ENCODE data around the gene CNOT3. TPM values are rescaled to one million over a fixed set of nuclear protein-coding genes. Genes with fewer than 3 reads are reported as not detected.
"Not testable (repeated sequence)": the region's sequence is repeated elsewhere in the genome, so short reads cannot be mapped to it uniquely, and the experiment has no call there.

The CNOT3 gene
- total RNA-seq (10 to 100 TPM; 44.5 to 45.4 TPM), total RNA-seq (21.3 to 28.7 reads per million in 2 donors)

- Mint-ChIP-seq H3K36me3 (ENCODE audit: low read depth) (peaks cover 3% of the 10 kb centered on the region), H3K4me3 (peak within 1 kb of the TSS; percentile 95), H3K27ac (peak within 1 kb of the TSS; percentile 93), H3K27me3 (no peaks in the 10 kb centered on the region), H3K4me1 (peaks cover 34% of the 10 kb centered on the region)
- no peak for ATAC-seq
- no peaks in the 10 kb centered on the region for H3K9me3 ChIP-seq (ENCODE audit: control insufficient read depth, low read length, poor library complexity, severe bottlenecking)
- peak; percentile 27 to 42 (median 30) for DNase-seq
Measured at GRCh38 chr19:54137699-54138488, at the start of gene CNOT3. TSS of gene CNOT3 (plus strand) at chr19:54137762. CDS start at chr19:54142979, 5,217 bp downstream.

GRCh38 chr19:54094426-54095000 is 43.0 kb upstream of the CNOT3 start:
- no peak for ATAC-seq

DNA sequence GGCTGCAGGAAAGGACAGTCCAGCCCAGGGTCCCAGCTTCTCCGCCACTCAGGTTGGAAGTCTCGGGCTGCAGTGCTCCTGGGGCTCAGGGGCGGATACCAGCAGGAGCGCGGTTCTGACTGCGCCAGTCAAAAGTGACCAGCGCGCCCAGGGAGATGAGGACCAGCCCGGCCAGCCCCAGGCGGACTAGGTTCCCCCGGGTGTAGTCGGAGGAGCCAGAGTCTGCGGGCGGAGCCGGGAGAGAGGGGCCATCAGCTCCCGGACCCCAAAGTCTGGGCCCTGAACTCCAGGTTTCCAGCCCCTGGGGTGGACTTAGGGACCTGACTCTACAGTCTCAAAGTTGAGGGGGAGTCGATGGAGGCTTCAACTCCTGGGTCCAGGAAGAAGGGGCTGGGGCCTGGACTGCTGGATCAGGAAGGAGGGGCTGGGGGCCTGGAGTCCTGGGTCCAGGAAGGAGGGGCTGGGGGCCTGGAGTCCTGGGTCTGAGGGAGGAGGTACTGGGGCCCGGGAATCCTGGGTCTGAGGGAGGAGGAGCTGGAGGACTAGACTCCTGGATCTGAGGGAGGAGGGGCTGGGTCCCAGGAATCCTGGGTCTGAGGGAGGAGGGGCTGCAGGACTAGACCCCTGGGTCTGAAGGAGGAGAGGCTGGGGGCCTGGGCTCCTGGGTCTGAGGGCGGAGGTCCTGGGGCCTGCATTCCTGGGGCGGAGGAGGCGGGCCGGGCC is 42.3 kb upstream of the CNOT3 start:
- Mint-ChIP-seq H3K27me3 (peaks cover 24% of the 10 kb centered on the region), H3K27ac (no peak overlapping the region)

More at GRCh38 chr19:54094426-54095000, 43.0 kb upstream of the CNOT3 start:
- no peak overlapping the region for H3K4me3 Mint-ChIP-seq
- H3K27ac Mint-ChIP-seq: no peak overlapping the region
- H3K36me3 Mint-ChIP-seq (ENCODE audit: low read depth): peaks cover 5% of the 10 kb centered on the region
- no peaks in the 10 kb centered on the region for H3K9me3 ChIP-seq (ENCODE audit: control insufficient read depth, low read length, poor library complexity, severe bottlenecking)
- no peak for DNase-seq
- H3K27me3 Mint-ChIP-seq: peaks cover 24% of the 10 kb centered on the region
- H3K4me1 Mint-ChIP-seq: peaks cover 9% of the 10 kb centered on the region

GRCh38 chr19:54095859-54096616 is 41.5 kb upstream of the CNOT3 start:
- Mint-ChIP-seq H3K27me3 (peaks cover 22% of the 10 kb centered on the region), H3K4me1 (peaks cover 11% of the 10 kb centered on the region), H3K27ac (peak overlapping the region; percentile 75), H3K4me3 (peak overlapping the region; percentile 91)
- H3K9me3 ChIP-seq (ENCODE audit: control insufficient read depth, low read length, poor library complexity, severe bottlenecking); H3K36me3 Mint-ChIP-seq (ENCODE audit: low read depth): not testable (repeated sequence)
- DNase-seq (peak; percentile 19 to 35 (median 23)), ATAC-seq (peak; percentile 90)

More for the DNA sequence above, 42.3 kb upstream of the CNOT3 start:
- ATAC-seq: no peak
- Mint-ChIP-seq H3K36me3 (ENCODE audit: low read depth) (peaks cover 5% of the 10 kb centered on the region), H3K4me3 (peak overlapping the region; percentile 91), H3K4me1 (peaks cover 9% of the 10 kb centered on the region)
- no peak for DNase-seq
- H3K9me3 ChIP-seq (ENCODE audit: control insufficient read depth, low read length, poor library complexity, severe bottlenecking): no peaks in the 10 kb centered on the region

- H3K9me3 ChIP-seq (ENCODE audit: control insufficient read depth, low read length, poor library complexity, severe bottlenecking): no peaks in the 10 kb centered on the region
- H3K36me3 Mint-ChIP-seq (ENCODE audit: low read depth): peaks cover 5% of the 10 kb centered on the region
- ATAC-seq (peak; percentile 43), DNase-seq (no peak)
- H3K27me3 Mint-ChIP-seq: peaks cover 17% of the 10 kb centered on the region
- H3K4me3 Mint-ChIP-seq: peak overlapping the region; percentile 91
- H3K27ac Mint-ChIP-seq: peak overlapping the region; percentile 75
- H3K4me1 Mint-ChIP-seq: peaks cover 14% of the 10 kb centered on the region
Measured at GRCh38 chr19:54096617-54097106, 40.9 kb upstream of the CNOT3 start.

DNA sequence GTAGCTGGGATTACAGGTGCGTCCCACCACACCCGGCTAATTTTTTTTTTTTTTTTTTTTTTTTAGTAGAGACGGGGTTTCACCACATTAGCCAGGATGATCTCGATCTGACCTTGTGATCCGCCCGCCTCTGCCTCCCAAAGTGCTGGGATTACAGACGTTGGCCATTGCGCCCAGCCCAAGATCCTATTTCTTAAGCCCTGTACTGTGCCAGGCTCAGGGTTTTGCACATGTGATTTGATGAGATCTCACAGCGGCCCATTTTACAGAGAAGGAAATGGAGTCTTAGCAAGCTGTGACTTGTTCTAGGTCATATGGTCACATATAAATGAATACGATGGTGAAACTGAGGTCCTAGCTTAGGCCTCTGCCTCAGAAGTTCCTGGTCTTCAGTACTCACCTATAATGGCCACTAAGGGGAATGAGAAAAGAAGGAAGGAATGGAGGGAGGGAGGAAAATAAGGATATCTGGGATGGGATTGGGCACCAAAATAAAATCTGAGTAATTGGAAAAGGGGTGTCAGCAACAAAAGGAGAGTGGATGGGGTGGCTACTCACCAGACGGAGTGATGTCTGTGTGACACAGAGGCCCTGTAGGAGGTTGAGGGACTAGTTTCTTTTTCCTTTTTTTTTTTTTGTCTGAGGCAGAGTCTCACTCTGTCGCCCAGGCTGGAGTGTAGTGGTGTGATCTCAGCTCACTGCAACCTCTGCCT is 38.2 kb upstream of the CNOT3 start:
- peaks cover 24% of the 10 kb centered on the region for H3K4me1 Mint-ChIP-seq
- H3K27ac Mint-ChIP-seq: no peak overlapping the region
- H3K27me3 Mint-ChIP-seq: peaks cover 1% of the 10 kb centered on the region
- H3K9me3 ChIP-seq (ENCODE audit: control insufficient read depth, low read length, poor library complexity, severe bottlenecking): no peaks in the 10 kb centered on the region
- peaks cover 2% of the 10 kb centered on the region for H3K36me3 Mint-ChIP-seq (ENCODE audit: low read depth)
- H3K4me3 Mint-ChIP-seq: no peak overlapping the region
- DNase-seq (no peak), ATAC-seq (no peak)

DNA sequence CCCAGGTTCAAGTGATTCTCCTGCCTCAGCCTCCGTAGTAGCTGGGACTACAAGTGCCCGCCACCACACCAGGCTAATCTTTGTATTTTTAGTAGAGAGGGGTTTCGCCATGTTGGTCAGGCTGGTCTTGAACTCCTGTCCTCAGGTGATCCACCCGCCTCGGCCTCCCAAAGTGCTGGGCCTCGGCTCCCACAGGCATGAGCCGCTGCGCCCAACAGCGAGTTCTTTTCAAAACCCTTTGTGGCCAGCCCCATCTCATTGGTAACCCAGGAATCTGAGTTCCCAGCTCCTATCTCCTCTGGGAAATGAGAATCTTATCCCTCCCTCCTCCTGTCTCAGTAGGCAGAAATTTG is 37.7 kb upstream of the CNOT3 start:
- H3K27ac Mint-ChIP-seq; H3K4me3 Mint-ChIP-seq; DNase-seq; ATAC-seq; H3K36me3 Mint-ChIP-seq (ENCODE audit: low read depth); H3K27me3 Mint-ChIP-seq; H3K9me3 ChIP-seq (ENCODE audit: control insufficient read depth, low read length, poor library complexity, severe bottlenecking): not testable (repeated sequence)
- peaks cover 24% of the 10 kb centered on the region for H3K4me1 Mint-ChIP-seq

- no peak for DNase-seq
- H3K36me3 Mint-ChIP-seq (ENCODE audit: low read depth): peaks cover 2% of the 10 kb centered on the region
- peaks cover 26% of the 10 kb centered on the region for H3K4me1 Mint-ChIP-seq
- no peaks in the 10 kb centered on the region for H3K9me3 ChIP-seq (ENCODE audit: control insufficient read depth, low read length, poor library complexity, severe bottlenecking)
- no peak for ATAC-seq
- H3K4me3 Mint-ChIP-seq: peak within 1 kb of the TSS; percentile 72
- H3K27me3 Mint-ChIP-seq: no peaks in the 10 kb centered on the region
- peak within 1 kb of the TSS; percentile 59 for H3K27ac Mint-ChIP-seq
Measured at GRCh38 chr19:54100561-54100960, 37.0 kb upstream of the CNOT3 start, which contains the start of gene OSCAR. TSS of gene OSCAR (minus strand) at chr19:54100803. CDS start at chr19:54100792, 11 bp downstream.

DNA sequence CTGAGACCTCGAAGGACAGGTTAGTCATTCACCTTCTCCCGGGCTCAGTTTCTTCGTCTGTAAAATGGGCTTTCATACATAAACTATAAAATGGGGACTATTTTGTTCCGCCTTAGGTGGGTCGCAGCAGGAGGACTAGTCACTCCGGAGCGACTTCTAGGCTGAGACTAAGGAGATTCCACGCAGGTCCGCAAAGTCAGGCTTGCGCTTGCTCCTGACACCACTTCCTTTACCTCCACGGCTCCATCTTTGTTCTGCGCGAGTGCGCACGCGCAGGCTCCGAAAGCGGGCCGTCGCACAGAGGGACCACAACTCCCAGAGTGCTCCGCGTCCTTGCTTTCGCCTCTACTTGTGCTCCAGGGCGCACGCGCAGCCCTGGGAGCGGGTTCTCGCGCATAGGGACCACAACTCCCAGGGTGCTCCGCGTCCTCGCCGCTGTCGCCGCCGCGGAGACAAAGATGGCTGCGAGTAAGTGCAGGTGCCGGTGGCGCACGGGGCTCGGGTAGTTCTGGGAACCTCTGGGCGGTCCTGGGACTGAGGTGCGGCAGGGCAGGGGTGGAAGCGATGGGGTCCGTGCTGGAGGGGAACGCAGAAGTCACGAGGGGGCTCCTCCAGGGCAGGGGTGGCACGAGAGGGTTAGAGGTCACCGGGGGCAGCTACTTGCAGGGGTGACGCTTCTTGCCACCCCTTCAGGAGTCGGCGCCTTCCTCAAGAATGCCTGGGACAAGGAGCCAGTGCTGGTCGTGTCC is 35.0 kb upstream of the CNOT3 start, which contains the start of gene NDUFA3:
Gene NDUFA3, plus strand, starts transcription at position 435 of the 749 bp plus-strand sequence. Its CDS starts 24 bp downstream, at position 459.
- Mint-ChIP-seq H3K27me3 (no peaks in the 10 kb centered on the region), H3K36me3 (ENCODE audit: low read depth) (peaks cover 9% of the 10 kb centered on the region), H3K4me1 (peaks cover 23% of the 10 kb centered on the region), H3K27ac (peak within 1 kb of the TSS; percentile 80), H3K4me3 (peak within 1 kb of the TSS; percentile 99)
- peak; percentile 100 for ATAC-seq
- peak; percentile 95 to 98 (median 96) for DNase-seq
- no peaks in the 10 kb centered on the region for H3K9me3 ChIP-seq (ENCODE audit: control insufficient read depth, low read length, poor library complexity, severe bottlenecking)

DNA sequence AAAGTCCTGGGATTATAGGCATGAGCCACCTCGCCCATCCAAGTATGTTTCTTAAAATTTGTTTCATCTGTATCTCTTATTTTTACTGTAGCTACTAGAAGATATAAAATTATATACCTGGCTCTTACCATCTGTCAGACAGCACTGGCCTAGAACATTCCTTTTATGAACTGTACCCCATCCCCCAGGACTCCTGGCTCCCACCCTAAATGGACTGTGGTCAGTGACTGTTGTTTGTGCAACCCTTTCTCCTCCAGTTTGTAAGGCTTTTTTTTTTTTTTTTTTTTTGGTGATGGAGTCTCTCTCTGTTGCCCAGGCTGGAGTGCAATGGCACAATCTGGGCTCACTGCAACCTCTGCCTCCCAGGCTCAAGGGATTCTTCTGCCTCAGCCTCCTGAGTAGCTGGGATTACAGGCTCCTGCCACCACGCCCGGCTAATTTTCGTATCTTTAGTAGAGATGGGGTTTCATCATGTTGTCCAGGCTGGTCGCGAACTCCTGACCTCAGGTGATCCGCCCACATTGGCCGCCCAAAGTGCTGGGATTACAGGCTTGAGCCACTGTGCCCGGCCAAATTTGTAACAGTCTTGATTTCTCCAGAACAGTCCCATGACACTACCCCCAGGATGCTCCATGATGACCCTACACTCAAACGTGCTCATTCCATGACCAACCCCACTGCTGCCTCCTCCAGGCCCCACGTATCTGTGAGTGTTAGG is 32.4 kb upstream of the CNOT3 start:
- no peaks in the 10 kb centered on the region for H3K9me3 ChIP-seq (ENCODE audit: control insufficient read depth, low read length, poor library complexity, severe bottlenecking)
- Mint-ChIP-seq H3K27ac (no peak overlapping the region), H3K36me3 (ENCODE audit: low read depth) (peaks cover 8% of the 10 kb centered on the region), H3K4me1 (peaks cover 23% of the 10 kb centered on the region), H3K4me3 (no peak overlapping the region), H3K27me3 (no peaks in the 10 kb centered on the region)
- DNase-seq (no peak), ATAC-seq (no peak)

- H3K9me3 ChIP-seq (ENCODE audit: control insufficient read depth, low read length, poor library complexity, severe bottlenecking): no peaks in the 10 kb centered on the region
- H3K4me1 Mint-ChIP-seq: peaks cover 23% of the 10 kb centered on the region
- ATAC-seq: no peak
- H3K27me3 Mint-ChIP-seq: no peaks in the 10 kb centered on the region
- H3K27ac Mint-ChIP-seq: no peak overlapping the region
- H3K4me3 Mint-ChIP-seq: no peak overlapping the region
- DNase-seq: no peak
- peaks cover 8% of the 10 kb centered on the region for H3K36me3 Mint-ChIP-seq (ENCODE audit: low read depth)
Measured at GRCh38 chr19:54105796-54106195, 31.8 kb upstream of the CNOT3 start.
